Activated CD4-positive, alpha-beta memory T cell treated with anti-CD3 and anti-CD28 coated beads for 36 hours (primary cell): ENCODE data around the gene TNP1. TPM values are rescaled to one million over a fixed set of nuclear protein-coding genes. Genes with fewer than 3 reads are reported as not detected.

ENCODE experiments used
- CTCF ChIA-PET: fragments of 350-600 bp; sonication (Branson Sonifier 250); formaldehyde crosslinking; loops from one replicate; lab custom pipeline; 2021; ENCODE audit warnings: antibody characterized with exemption, inconsistent platforms; lab: Charles Lee
- POLR2A ChIA-PET: fragments of 350-600 bp; sonication (Branson Sonifier 250); formaldehyde crosslinking; loops from one replicate; lab custom pipeline; 2021; ENCODE audit warnings: antibody characterized with exemption; lab: Charles Lee
- DNase-seq: peaks from one replicate; pipeline ENCODE4 v3.0.0-alpha.2; 2020
- H3K27ac Mint-ChIP-seq: one replicate; pipeline ENCODE4 v1.8.0; 2021; ENCODE audit warnings: mixed read lengths
- H3K27me3 Mint-ChIP-seq: one replicate; pipeline ENCODE4 v1.8.0; 2021; ENCODE audit warnings: mixed read lengths
- H3K36me3 Mint-ChIP-seq: one replicate; pipeline ENCODE4 v1.8.0; 2021; ENCODE audit warnings: mixed read lengths
- H3K4me1 Mint-ChIP-seq: one replicate; pipeline ENCODE4 v1.8.0; 2021; ENCODE audit warnings: low read depth, mixed read lengths
- H3K4me3 Mint-ChIP-seq: one replicate; pipeline ENCODE4 v1.8.0; 2021; ENCODE audit warnings: mild to moderate bottlenecking, mixed read lengths
- H3K9me3 Mint-ChIP-seq: one replicate; pipeline ENCODE4 v1.8.0; 2021; ENCODE audit warnings: mixed read lengths
- intact Hi-C: fragments of 100-400 bp; cut with micrococcal nuclease; formaldehyde crosslinking; loops from one replicate; pipeline ENCODE4 v1.15.1; 2023
- total RNA-seq, 2 experiments: library from RNA; stranded (reverse); gene quantifications; one replicate each; pipeline ENCODE4 v1.2.3, GENCODE V29; 2021

The TNP1 gene
- total RNA-seq, 2 experiments from 2014 or later = not detected

- Mint-ChIP-seq H3K4me1 (no peaks in the 10 kb centered on the region), H3K27me3 (no peaks in the 10 kb centered on the region), H3K9me3 (no peaks in the 10 kb centered on the region), H3K27ac (no peak overlapping the region), H3K4me3 (no peak overlapping the region), H3K36me3 (no peaks in the 10 kb centered on the region)
- CTCF ChIA-PET = no interaction called here
- POLR2A ChIA-PET = no interaction called here
- intact Hi-C loops = no loop called here
- no peak for DNase-seq
Measured at GRCh38 chr2:216872040-216872439, 12.2 kb upstream of the TNP1 start.

GRCh38 chr2:216871333-216871934, 11.6 kb upstream of the TNP1 start:
- H3K36me3 Mint-ChIP-seq = no peaks in the 10 kb centered on the region
- ChIA-PET CTCF (no interaction called here), POLR2A (no interaction called here)
- DNase-seq = no peak
- H3K9me3 Mint-ChIP-seq = no peaks in the 10 kb centered on the region
- no peaks in the 10 kb centered on the region for H3K27me3 Mint-ChIP-seq
- H3K4me3 Mint-ChIP-seq = no peak overlapping the region
- H3K27ac Mint-ChIP-seq = no peak overlapping the region
- intact Hi-C loops = no loop called here
- H3K4me1 Mint-ChIP-seq = peaks cover 2% of the 10 kb centered on the region

- Mint-ChIP-seq H3K9me3 (no peaks in the 10 kb centered on the region), H3K27ac (no peak overlapping the region), H3K27me3 (no peaks in the 10 kb centered on the region), H3K4me3 (no peak overlapping the region), H3K36me3 (no peaks in the 10 kb centered on the region), H3K4me1 (peaks cover 2% of the 10 kb centered on the region)
- ChIA-PET CTCF (no interaction called here), POLR2A (no interaction called here)
- intact Hi-C loops = no loop called here
- DNase-seq = no peak
Measured at GRCh38 chr2:216870508-216871332, 10.9 kb upstream of the TNP1 start.

DNA sequence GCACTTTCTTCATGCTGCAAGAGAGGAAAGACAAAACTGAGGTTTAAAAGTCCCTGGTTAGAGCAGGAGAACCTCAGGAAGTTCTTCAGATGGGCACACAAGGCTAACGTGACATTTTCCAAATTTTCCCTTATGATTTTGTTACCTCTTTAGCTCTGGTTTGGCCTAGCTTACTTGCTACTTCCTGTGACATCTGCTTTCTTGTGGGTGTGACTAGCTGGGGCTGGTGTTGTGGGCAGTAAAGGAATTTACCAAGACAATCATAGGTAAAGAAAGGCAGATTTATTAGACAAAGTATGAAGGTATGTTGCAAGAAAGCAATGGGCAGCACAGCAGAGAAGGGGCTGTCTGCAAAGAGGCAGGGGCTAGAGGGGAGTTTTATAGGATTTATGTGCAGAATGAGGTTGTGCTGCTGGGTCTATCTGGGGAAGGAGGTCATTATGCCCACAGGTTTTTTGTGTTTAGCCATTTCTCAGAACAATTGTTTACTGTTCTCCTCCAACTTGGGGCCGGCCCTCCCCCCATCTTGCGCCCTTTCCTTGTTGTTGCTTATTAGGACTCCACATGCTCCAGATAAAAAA, 6.7 kb upstream of the TNP1 start:
- H3K4me1 Mint-ChIP-seq = peaks cover 2% of the 10 kb centered on the region
- no peak overlapping the region for H3K4me3 Mint-ChIP-seq
- DNase-seq = no peak
- no peaks in the 10 kb centered on the region for H3K36me3 Mint-ChIP-seq
- peaks cover 2% of the 10 kb centered on the region for H3K27me3 Mint-ChIP-seq
- ChIA-PET CTCF (no interaction called here), POLR2A (no interaction called here)
- H3K9me3 Mint-ChIP-seq = no peaks in the 10 kb centered on the region
- no peak overlapping the region for H3K27ac Mint-ChIP-seq
- intact Hi-C loops = no loop called here

GRCh38 chr2:216865658-216866057, 5.8 kb upstream of the TNP1 start:
- Mint-ChIP-seq H3K27me3 (peaks cover 2% of the 10 kb centered on the region), H3K4me1 (peaks cover 2% of the 10 kb centered on the region), H3K4me3 (no peak overlapping the region), H3K36me3 (no peaks in the 10 kb centered on the region), H3K27ac (no peak overlapping the region), H3K9me3 (no peaks in the 10 kb centered on the region)
- ChIA-PET CTCF (no interaction called here), POLR2A (no interaction called here)
- intact Hi-C loops = no loop called here
- DNase-seq = no peak

GRCh38 chr2:216863946-216864345, 4.1 kb upstream of the TNP1 start:
- CTCF ChIA-PET = no interaction called here
- POLR2A ChIA-PET = no interaction called here
- no peak for DNase-seq

GRCh38 chr2:216862628-216863398, 2.9 kb upstream of the TNP1 start:
- H3K4me1 Mint-ChIP-seq = peaks cover 12% of the 10 kb centered on the region
- H3K36me3 Mint-ChIP-seq = no peaks in the 10 kb centered on the region
- peaks cover 2% of the 10 kb centered on the region for H3K27me3 Mint-ChIP-seq
- no peak for DNase-seq
- no peak overlapping the region for H3K4me3 Mint-ChIP-seq
- CTCF ChIA-PET = no interaction called here
- no peaks in the 10 kb centered on the region for H3K9me3 Mint-ChIP-seq
- POLR2A ChIA-PET = no interaction called here
- H3K27ac Mint-ChIP-seq = no peak overlapping the region
- intact Hi-C loops = no loop called here

More at GRCh38 chr2:216863946-216864345, 4.1 kb upstream of the TNP1 start:
- Mint-ChIP-seq H3K27me3 (peaks cover 2% of the 10 kb centered on the region), H3K36me3 (no peaks in the 10 kb centered on the region), H3K9me3 (no peaks in the 10 kb centered on the region), H3K4me1 (peaks cover 2% of the 10 kb centered on the region), H3K27ac (no peak overlapping the region), H3K4me3 (no peak overlapping the region)
- intact Hi-C loops = no loop called here

- Mint-ChIP-seq H3K4me1 (peaks cover 11% of the 10 kb centered on the region), H3K9me3 (no peaks in the 10 kb centered on the region), H3K4me3 (no peak overlapping the region), H3K27me3 (peaks cover 2% of the 10 kb centered on the region), H3K36me3 (no peaks in the 10 kb centered on the region), H3K27ac (no peak overlapping the region)
- CTCF ChIA-PET = no interaction called here
- POLR2A ChIA-PET = no interaction called here
- no peak for DNase-seq
- intact Hi-C loops = no loop called here
Measured at GRCh38 chr2:216860426-216861137, 718 bp upstream of the TNP1 start.

- intact Hi-C loops = loop anchor here (5.0 kb wide), 1 partner anchor 364 kb away; no protein-coding TSS in a partner anchor
- Mint-ChIP-seq H3K4me1 (peaks cover 11% of the 10 kb centered on the region), H3K9me3 (no peaks in the 10 kb centered on the region), H3K27ac (no peak overlapping the region), H3K36me3 (no peaks in the 10 kb centered on the region), H3K27me3 (peaks cover 2% of the 10 kb centered on the region), H3K4me3 (no peak overlapping the region)
- CTCF ChIA-PET = no interaction called here
- POLR2A ChIA-PET = no interaction called here
- DNase-seq = peak; percentile 15
Measured at GRCh38 chr2:216858312-216858711, 1.6 kb downstream of the TNP1 start.

- CTCF ChIA-PET = interaction anchor here (0.6 kb wide), 1 partner anchor 653 kb away, joined by 5 read pairs; no protein-coding TSS in a partner anchor
- H3K27ac Mint-ChIP-seq = no peak overlapping the region
- peaks cover 11% of the 10 kb centered on the region for H3K4me1 Mint-ChIP-seq
- H3K36me3 Mint-ChIP-seq = no peaks in the 10 kb centered on the region
- peaks cover 2% of the 10 kb centered on the region for H3K27me3 Mint-ChIP-seq
- peak; percentile 20 for DNase-seq
- no peak overlapping the region for H3K4me3 Mint-ChIP-seq
- intact Hi-C loops = loop anchor here (5.0 kb wide), 1 partner anchor 365 kb away; no protein-coding TSS in a partner anchor
- H3K9me3 Mint-ChIP-seq = no peaks in the 10 kb centered on the region
- POLR2A ChIA-PET = no interaction called here
Measured at GRCh38 chr2:216857131-216857550, 2.7 kb downstream of the TNP1 start.

- H3K27me3 Mint-ChIP-seq = no peaks in the 10 kb centered on the region
- POLR2A ChIA-PET = no interaction called here
- no peaks in the 10 kb centered on the region for H3K9me3 Mint-ChIP-seq
- peaks cover 11% of the 10 kb centered on the region for H3K4me1 Mint-ChIP-seq
- CTCF ChIA-PET = no interaction called here
- no peak for DNase-seq
- H3K4me3 Mint-ChIP-seq = no peak overlapping the region
- H3K36me3 Mint-ChIP-seq = no peaks in the 10 kb centered on the region
- no peak overlapping the region for H3K27ac Mint-ChIP-seq
- intact Hi-C loops = loop anchor here (5.0 kb wide), 1 partner anchor 366 kb away; no protein-coding TSS in a partner anchor
Measured at GRCh38 chr2:216856406-216857065, 3.3 kb downstream of the TNP1 start.
